Transverse colon (tissue), 4 donors: ENCODE data around the gene MAL. TPM values are rescaled to one million over a fixed set of nuclear protein-coding genes. Genes with fewer than 3 reads are reported as not detected.

Experiments used
- DNase-seq: peaks from one replicate; pipeline ENCODE4 v3.0.0-alpha.2; 2019
- H3K27ac ChIP-seq, 4 donors: fragments of 200-600 bp; sonication (generic); 2 replicates each; pipeline ENCODE4 v1.5.1; 2016 to 2018; ENCODE audit warnings: inconsistent platforms in 4 of 4
- H3K27me3 ChIP-seq: fragments of 200-600 bp; sonication (generic); 2 replicates; pipeline ENCODE4 v1.5.1; 2017; ENCODE audit warnings: inconsistent platforms
- H3K36me3 ChIP-seq, 4 donors: fragments of 200-600 bp; sonication (generic); 2 replicates each; pipeline ENCODE4 v1.5.1; 2017 to 2019; ENCODE audit warnings: inconsistent platforms in 4 of 4
- H3K4me1 ChIP-seq, 4 donors: fragments of 200-600 bp; sonication (generic); 2 replicates each; pipeline ENCODE4 v1.5.1; 2017 to 2020; ENCODE audit warnings: inconsistent platforms in 4 of 4
- H3K4me3 ChIP-seq, 4 donors: fragments of 200-600 bp; sonication (generic); 1 replicate in 1 of 4; 2 replicates in 3 of 4; pipeline versions ENCODE4 v1.5.1 to v1.6.1; 2017 to 2019; ENCODE audit warnings: inconsistent platforms in 4 of 4
- H3K9me3 ChIP-seq, 2 donors: fragments of 200-600 bp; sonication (generic); 2 replicates each; pipeline ENCODE4 v1.5.1; 2017 to 2019; ENCODE audit warnings: inconsistent platforms in 2 of 2
- CTCF ChIP-seq, 5 experiments: fragments of 200-600 bp in 3 of 5; fragments of 450-650 bp in 2 of 5; sonication (generic) in 3 of 5; IDR thresholded peaks; 1 replicate in 2 of 5; 2 replicates in 3 of 5; pipeline ENCODE4 v1.5.1; 2016 to 2017; ENCODE audit warnings: antibody characterized with exemption in 5 of 5, inconsistent platforms in 3 of 5, mild to moderate bottlenecking in 2 of 5, moderate library complexity in 1 of 5
- EP300 ChIP-seq: sonication (generic); formaldehyde crosslinking; IDR thresholded peaks from one replicate; pipeline ENCODE4 v1.6.1; 2017; ENCODE audit warnings: antibody characterized with exemption, low read depth
- POLR2A ChIP-seq: fragments of 450-650 bp; IDR thresholded peaks from one replicate; pipeline ENCODE4 v1.6.1; 2016; ENCODE audit warnings: antibody characterized with exemption, mild to moderate bottlenecking, moderate library complexity
- POLR2AphosphoS5 ChIP-seq, 3 donors: sonication (generic); formaldehyde crosslinking; IDR thresholded peaks; one replicate each; pipeline ENCODE4 v1.6.1; 2016; ENCODE audit warnings: antibody characterized with exemption in 3 of 3
- WGBS, 2 donors: methylation state at CpG; one replicate each; pipeline ENCODE4 v1.1.5; 2018; ENCODE audit warnings: low coverage in 1 of 2; 5-methylcytosine and 5-hydroxymethylcytosine counted together
- in situ Hi-C, 4 donors: fragments of 200-750 bp; cut with MboI; loops; one replicate each; pipeline versions ENCODE4 v1.15.0 to v1.15.1; 2017; ENCODE audit warnings: low sequenced_read_pairs in 3 of 4, low pct_ligation_motif_present in 1 of 4, low pct_unique_long_range_greater_than_20kb in 1 of 4
- intact Hi-C: fragments of 100-400 bp; cut with DNase I; formaldehyde crosslinking; loops from one replicate; pipeline ENCODE4 v1.15.1; 2023; ENCODE audit warnings: low total_unique reads
- total RNA-seq, 4 donors: library from RNA; depleted of rRNA; stranded (reverse); fragments of >200 nt; gene quantifications; one replicate each; pipeline ENCODE4 v1.1.0, GENCODE V29; 2016

The MAL gene
- total RNA-seq, 4 donors from 2014 or later: 3.7 to 14.3 (median 5.1) TPM

GRCh38 chr2:95062242-95063085 is 37.0 kb downstream of the MAL start:
- intact Hi-C loops: no loop called here
- no peak for TF ChIP-seq POLR2AphosphoS5 (IDR thresholded peaks at IDR 0.05)
- TF ChIP-seq CTCF (IDR thresholded peaks at IDR 0.05): no peak
- no peak for TF ChIP-seq EP300
- TF ChIP-seq POLR2A: no peak
- Histone ChIP-seq H3K27me3 (no peaks in the 10 kb centered on the region), H3K27ac (no peak overlapping the region), H3K36me3 (no peaks in the 10 kb centered on the region), H3K4me3 (no peak overlapping the region), H3K4me1 (no peaks in the 10 kb centered on the region), H3K9me3 (no peaks in the 10 kb centered on the region)
- DNase-seq: no peak
- in situ Hi-C loops: no loop called here
- WGBS, 2 donors: 61 to 75% methylated on average over 7 to 11 of the region's 11 CpGs

- DNase-seq: no peak
- no peaks in the 10 kb centered on the region for H3K36me3 ChIP-seq
- no peaks in the 10 kb centered on the region for H3K9me3 ChIP-seq
- in situ Hi-C loops: no loop called here
- H3K27ac ChIP-seq: no peak overlapping the region
- 68 to 100% methylated on average over 2 to 12 of the region's 12 CpGs for WGBS, 2 donors
- H3K4me3 ChIP-seq: no peak overlapping the region
- TF ChIP-seq EP300 (no peak), CTCF (IDR thresholded peaks at IDR 0.05) (no peak), POLR2AphosphoS5 (IDR thresholded peaks at IDR 0.05) (no peak), POLR2A (no peak)
- H3K4me1 ChIP-seq: no peaks in the 10 kb centered on the region
- no peaks in the 10 kb centered on the region for H3K27me3 ChIP-seq
- intact Hi-C loops: no loop called here
These were observed 37.8 kb downstream of the MAL start for GRCh38 chr2:95063086-95063958.

DNA sequence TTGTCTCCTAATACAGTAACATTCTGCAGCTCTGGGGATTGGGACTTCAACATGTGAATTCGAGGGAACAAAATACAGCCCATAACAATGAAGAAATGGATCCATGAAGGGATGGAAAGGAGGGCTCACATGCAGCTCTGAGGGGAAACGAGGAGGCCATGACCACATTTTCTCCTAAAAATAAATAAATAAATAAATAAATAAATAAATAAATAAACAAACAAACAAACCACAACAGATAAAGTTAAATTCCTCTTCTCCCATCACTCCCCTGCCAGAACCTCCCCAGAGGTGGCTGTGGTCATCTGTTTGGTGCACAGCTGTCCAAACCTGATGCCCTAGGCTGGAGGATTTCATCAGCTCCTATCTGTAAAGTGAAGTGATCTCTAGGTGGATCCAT is 42.7 kb downstream of the MAL start:
- Histone ChIP-seq H3K36me3 (no peaks in the 10 kb centered on the region), H3K4me3 (no peak overlapping the region), H3K27me3 (peaks cover 10% of the 10 kb centered on the region), H3K4me1 (no peaks in the 10 kb centered on the region), H3K9me3 (no peaks in the 10 kb centered on the region), H3K27ac (no peak overlapping the region)
- in situ Hi-C loops (no loop called here), intact Hi-C loops (no loop called here)
- 63 to 70% methylated on average over 2 of the region's 2 CpGs for WGBS, 2 donors
- no peak for DNase-seq
- TF ChIP-seq POLR2AphosphoS5 (IDR thresholded peaks at IDR 0.05): no peak
- no peak for TF ChIP-seq EP300

- intact Hi-C loops: no loop called here
- no peak for TF ChIP-seq CTCF (IDR thresholded peaks at IDR 0.05)
- TF ChIP-seq POLR2A: no peak
- no peak for TF ChIP-seq EP300
- Histone ChIP-seq H3K36me3 (no peaks in the 10 kb centered on the region), H3K9me3 (no peaks in the 10 kb centered on the region), H3K27ac (no peak overlapping the region), H3K4me3 (no peak overlapping the region), H3K4me1 (no peaks in the 10 kb centered on the region), H3K27me3 (peaks cover 21% of the 10 kb centered on the region)
- in situ Hi-C loops: no loop called here
- 72% methylated on average over 9 of the region's 9 CpGs; no CpG with 5 or more reads in 1 of the 2 donors for WGBS, 2 donors
- no peak for DNase-seq
These were observed 44.0 kb downstream of the MAL start for GRCh38 chr2:95069465-95069864.
